ENCODE measurements around the gene FBXL19. TPM values are rescaled to one million over a fixed set of nuclear protein-coding genes. Genes with fewer than 3 reads are reported as not detected.

The FBXL19 gene
- total and polyA plus RNA-seq, 2 donors (not counting 1 experiment from before 2014, with no cell fraction given), result 9.0 to 25.0 TPM

DNA sequence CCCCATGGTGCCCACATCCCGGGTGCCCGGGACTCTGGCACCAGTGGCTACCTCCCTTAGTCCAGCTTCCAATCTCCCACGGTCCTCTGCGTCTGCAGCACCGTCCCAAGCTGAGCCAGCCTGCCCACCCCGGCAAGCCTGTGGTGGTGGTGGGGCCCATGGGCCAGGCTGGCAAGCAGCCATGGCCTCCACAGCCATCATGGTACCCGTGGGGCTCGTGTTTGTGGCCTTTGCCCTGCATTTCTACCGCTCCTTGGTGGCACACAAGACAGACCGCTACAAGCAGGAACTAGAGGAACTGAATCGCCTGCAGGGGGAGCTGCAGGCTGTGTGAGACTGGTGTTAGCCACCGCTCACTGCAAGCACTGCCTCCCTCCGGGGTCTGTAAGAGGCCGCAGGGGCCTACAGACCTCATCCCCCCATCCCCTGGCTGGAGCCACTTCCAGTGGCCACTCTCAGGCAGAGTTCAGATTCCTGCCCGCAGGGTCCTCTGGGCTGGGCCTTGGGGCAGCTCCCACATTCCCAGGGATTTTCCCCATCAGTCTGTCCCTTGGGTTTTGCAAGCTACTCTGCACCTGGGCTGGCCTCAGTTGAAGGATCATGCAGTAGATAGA is 30.2 kb downstream of the FBXL19 start:
- ATAC-seq (ENCODE audit: low read depth) (no peak), DNase-seq (peak; percentile 76)
- Histone ChIP-seq H3K4me2 (replicated peaks; ENCODE audit: low read depth, low read length, poor library complexity, severe bottlenecking) (no peak overlapping the region), H3K9me3 (ENCODE audit: control extremely low read depth in 1 of 3, control insufficient read depth in 2 of 3, insufficient read depth in 1 of 3, low read length in 2 of 3) (peaks cover 0 to 4% (median 0%) of the 10 kb centered on the region in 3 donors), H3K4me3 (ENCODE audit: control extremely low read depth in 1 of 5, extremely low read depth in 1 of 5, insufficient read depth in 1 of 5, low read depth in 2 of 5, low read length in 4 of 5) (no peak overlapping the region), H4K20me1 (ENCODE audit: control insufficient read depth, insufficient read depth, low read length, poor library complexity, severe bottlenecking) (peaks cover 40% of the 10 kb centered on the region), H3K4me1 (ENCODE audit: control insufficient read depth in 2 of 2, insufficient read depth in 2 of 2, low read length in 2 of 2) (peaks cover 22 to 41% of the 10 kb centered on the region in 2 donors), H3K27me3 (replicated peaks in 1 of 4; ENCODE audit: control extremely low read depth in 1 of 4, control insufficient read depth in 3 of 4, insufficient read depth in 4 of 4, low read length in 3 of 4) (no peaks in the 10 kb centered on the region), H3K36me3 (replicated peaks in 1 of 2; ENCODE audit: control extremely low read depth in 1 of 2, control insufficient read depth in 1 of 2, extremely low read depth in 1 of 2, insufficient read depth in 2 of 2, low read length in 1 of 2) (peaks cover 0 to 4% of the 10 kb centered on the region in 2 experiments), H3K79me2 (ENCODE audit: control insufficient read depth, insufficient read depth, low read length) (peaks cover 43% of the 10 kb centered on the region), H3K27ac (ENCODE audit: low read length in 2 of 2) (peak overlapping the region in 1 of 2 donors; percentile 5), H2AFZ (ENCODE audit: insufficient read depth, low read depth, low read length, poor library complexity, severe bottlenecking) (no peak overlapping the region), H3K9ac (ENCODE audit: low read length) (no peak overlapping the region)
- no peak for TF ChIP-seq EZH2 (IDR thresholded peaks at IDR 0.05; ENCODE audit: borderline replicate concordance, insufficient read depth, low read depth, low read length, poor library complexity, severe bottlenecking)
- TF ChIP-seq, protein P1, sequence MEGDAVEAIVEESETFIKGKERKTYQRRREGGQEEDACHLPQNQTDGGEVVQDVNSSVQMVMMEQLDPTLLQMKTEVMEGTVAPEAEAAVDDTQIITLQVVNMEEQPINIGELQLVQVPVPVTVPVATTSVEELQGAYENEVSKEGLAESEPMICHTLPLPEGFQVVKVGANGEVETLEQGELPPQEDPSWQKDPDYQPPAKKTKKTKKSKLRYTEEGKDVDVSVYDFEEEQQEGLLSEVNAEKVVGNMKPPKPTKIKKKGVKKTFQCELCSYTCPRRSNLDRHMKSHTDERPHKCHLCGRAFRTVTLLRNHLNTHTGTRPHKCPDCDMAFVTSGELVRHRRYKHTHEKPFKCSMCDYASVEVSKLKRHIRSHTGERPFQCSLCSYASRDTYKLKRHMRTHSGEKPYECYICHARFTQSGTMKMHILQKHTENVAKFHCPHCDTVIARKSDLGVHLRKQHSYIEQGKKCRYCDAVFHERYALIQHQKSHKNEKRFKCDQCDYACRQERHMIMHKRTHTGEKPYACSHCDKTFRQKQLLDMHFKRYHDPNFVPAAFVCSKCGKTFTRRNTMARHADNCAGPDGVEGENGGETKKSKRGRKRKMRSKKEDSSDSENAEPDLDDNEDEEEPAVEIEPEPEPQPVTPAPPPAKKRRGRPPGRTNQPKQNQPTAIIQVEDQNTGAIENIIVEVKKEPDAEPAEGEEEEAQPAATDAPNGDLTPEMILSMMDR (IDR thresholded peaks at IDR 0.05), result peak; percentile 71
- Mint-ChIP-seq H3K9me3 (ENCODE audit: insufficient read depth) (no peaks in the 10 kb centered on the region), H3K27ac (peak overlapping the region; percentile 37), H3K27me3 (no peaks in the 10 kb centered on the region), H3K4me3 (peak overlapping the region; percentile 16), H3K4me1 (peaks cover 41% of the 10 kb centered on the region)
- CTCF ChIA-PET, result interaction anchor here (0.7 to 4.4 kb wide), 8 partner anchors 12 to 914 kb away, joined by 3 to 42 read pairs (median 3); partner anchors contain the start of genes HSD3B7 and PRSS36
- POLR2A ChIA-PET, result interaction anchor here (0.6 to 0.7 kb wide), 2 partner anchors 119 to 499 kb away, joined by 3 read pairs; no protein-coding TSS in a partner anchor
- WGBS (ENCODE audit: insufficient coverage), result 72% methylated on average over 15 of the region's 15 CpGs
- intact Hi-C loops (cut with micrococcal nuclease), result no loop called here

- Histone ChIP-seq H3K27ac (ENCODE audit: low read length in 2 of 2) (no peak overlapping the region), H3K79me2 (ENCODE audit: control insufficient read depth, insufficient read depth, low read length) (peaks cover 48% of the 10 kb centered on the region), H2AFZ (ENCODE audit: insufficient read depth, low read depth, low read length, poor library complexity, severe bottlenecking) (no peak overlapping the region), H3K36me3 (replicated peaks in 1 of 2; ENCODE audit: control extremely low read depth in 1 of 2, control insufficient read depth in 1 of 2, extremely low read depth in 1 of 2, insufficient read depth in 2 of 2, low read length in 1 of 2) (peaks cover 3 to 16% of the 10 kb centered on the region in 2 experiments), H3K9me3 (ENCODE audit: control extremely low read depth in 1 of 3, control insufficient read depth in 2 of 3, insufficient read depth in 1 of 3, low read length in 2 of 3) (peaks cover 0 to 4% (median 0%) of the 10 kb centered on the region in 3 donors), H3K4me1 (ENCODE audit: control insufficient read depth in 2 of 2, insufficient read depth in 2 of 2, low read length in 2 of 2) (peaks cover 26 to 41% of the 10 kb centered on the region in 2 donors), H4K20me1 (ENCODE audit: control insufficient read depth, insufficient read depth, low read length, poor library complexity, severe bottlenecking) (peaks cover 47% of the 10 kb centered on the region), H3K27me3 (replicated peaks in 1 of 4; ENCODE audit: control extremely low read depth in 1 of 4, control insufficient read depth in 3 of 4, insufficient read depth in 4 of 4, low read length in 3 of 4) (no peaks in the 10 kb centered on the region), H3K9ac (ENCODE audit: low read length) (no peak overlapping the region), H3K4me3 (ENCODE audit: control extremely low read depth in 1 of 5, extremely low read depth in 1 of 5, insufficient read depth in 1 of 5, low read depth in 2 of 5, low read length in 4 of 5) (no peak overlapping the region), H3K4me2 (replicated peaks; ENCODE audit: low read depth, low read length, poor library complexity, severe bottlenecking) (no peak overlapping the region)
- TF ChIP-seq, protein P1 (IDR thresholded peaks at IDR 0.05), result no peak
- no peak for TF ChIP-seq EZH2 (IDR thresholded peaks at IDR 0.05; ENCODE audit: borderline replicate concordance, insufficient read depth, low read depth, low read length, poor library complexity, severe bottlenecking)
- H3K4me1 Mint-ChIP-seq, result peaks cover 46% of the 10 kb centered on the region
- intact Hi-C loops (cut with micrococcal nuclease), result no loop called here
- no peaks in the 10 kb centered on the region for H3K9me3 Mint-ChIP-seq (ENCODE audit: insufficient read depth)
- no peak overlapping the region for H3K27ac Mint-ChIP-seq
- DNase-seq (no peak), ATAC-seq (ENCODE audit: low read depth) (no peak)
- WGBS (ENCODE audit: insufficient coverage), result 98% methylated on average over 3 of the region's 8 CpGs
- H3K4me3 Mint-ChIP-seq, result no peak overlapping the region
- CTCF ChIA-PET, result interaction anchor here (0.6 to 4.4 kb wide), 4 partner anchors 13 to 491 kb away, joined by 3 to 42 read pairs (median 6); no protein-coding TSS in a partner anchor
- POLR2A ChIA-PET, result interaction anchor here (0.7 kb wide), 1 partner anchor 505 kb away, joined by 5 read pairs; no protein-coding TSS in a partner anchor
- H3K27me3 Mint-ChIP-seq, result no peaks in the 10 kb centered on the region
Measured at GRCh38 chr16:30954993-30955392, 31.6 kb downstream of the FBXL19 start.

All from B cell (primary cell).